ENCODE measurements around the gene NPLOC4. TPM values are rescaled to one million over a fixed set of nuclear protein-coding genes. Genes with fewer than 3 reads are reported as not detected.

The NPLOC4 gene
- total and polyA plus RNA-seq, 2 of the 8 experiments (the other 6 are each of a cell fraction or from before 2014, with no cell fraction given): 70.7 to 92.7 TPM

- TF ChIP-seq CHD7 (IDR thresholded peaks at IDR 0.05; ENCODE audit: insufficient replicate concordance, low read length) (no peak), CTCF (IDR thresholded peaks at IDR 0.05; ENCODE audit: control extremely low read depth in 1 of 3, insufficient read depth in 1 of 3, low read depth in 1 of 3, low read length in 3 of 3) (no peak), TAF1 (IDR thresholded peaks at IDR 0.05; ENCODE audit: low read depth, low read length) (peak; percentile 99), CREB1 (IDR thresholded peaks at IDR 0.05) (peak; percentile 70), MAFK (IDR thresholded peaks at IDR 0.05; ENCODE audit: low read depth, low read length) (peak; percentile 63; the same call in 1 of the 2 replicates), RBBP5 (IDR thresholded peaks at IDR 0.05; ENCODE audit: borderline replicate concordance, low read depth, low read length) (peak; percentile 70), POLR2A (IDR thresholded peaks at IDR 0.05; ENCODE audit: control extremely low read depth in 1 of 2, low read depth in 2 of 2, low read length in 2 of 2) (peak in 1 of 2 experiments; percentile 92; a peak in 2 of 3 replicates)
Measured at GRCh38 chr17:81636505-81637288, at the start of gene NPLOC4, which contains the start of gene TSPAN10 (continued).

All from H1 (cell line).